WTC11 (cell line): ENCODE data around the gene OSBP2. TPM values are rescaled to one million over a fixed set of nuclear protein-coding genes. Genes with fewer than 3 reads are reported as not detected.

ENCODE experiments used
- ATAC-seq: fragments of 200-7000 bp; cut with Tn5 transposase; 2 replicates; pipeline ENCODE4 v1.10.0; 2021; ENCODE audit warnings: mild to moderate bottlenecking, moderate library complexity
- CTCF ChIA-PET: fragments of 300-600 bp; sonication (Branson Sonifier 250); formaldehyde crosslinking; loops from one replicate; lab custom pipeline; 2021; ENCODE audit warnings: antibody characterized with exemption; lab: Charles Lee
- POLR2A ChIA-PET: fragments of 350-600 bp; sonication (Branson Sonifier 250); formaldehyde crosslinking; loops from one replicate; lab custom pipeline; 2021; ENCODE audit warnings: antibody characterized with exemption; lab: Charles Lee
- DNase-seq: peaks from one replicate; pipeline ENCODE4 v3.0.0; 2021; ENCODE audit warnings: low spot score
- H3K27ac Mint-ChIP-seq: 2 replicates; pipeline ENCODE4 v1.8.0; 2021; ENCODE audit warnings: mixed read lengths
- H3K27me3 Mint-ChIP-seq: 2 replicates; pipeline ENCODE4 v1.8.0; 2021; ENCODE audit warnings: low read depth, mild to moderate bottlenecking, moderate library complexity, mixed read lengths
- H3K36me3 Mint-ChIP-seq: 2 replicates; pipeline ENCODE4 v1.8.0; 2021; ENCODE audit warnings: mixed read lengths
- H3K4me1 Mint-ChIP-seq: 2 replicates; pipeline ENCODE4 v1.8.0; 2022; ENCODE audit warnings: mixed read lengths
- H3K4me3 Mint-ChIP-seq: 2 replicates; pipeline ENCODE4 v1.8.0; 2021; ENCODE audit warnings: mild to moderate bottlenecking, moderate library complexity, mixed read lengths
- H3K9me3 Mint-ChIP-seq: 2 replicates; pipeline ENCODE4 v1.8.0; 2021; ENCODE audit warnings: mixed read lengths
- ATF1 ChIP-seq: sonication (generic); formaldehyde crosslinking; IDR thresholded peaks from 2 replicates; pipeline ENCODE4 v1.8.1; 2023; ENCODE audit warnings: mild to moderate bottlenecking, moderate library complexity, missing genetic modification reagents
- FOXK1 ChIP-seq: sonication (generic); formaldehyde crosslinking; IDR thresholded peaks from 2 replicates; pipeline ENCODE4 v1.8.0; 2022; ENCODE audit warnings: mild to moderate bottlenecking, moderate library complexity, missing genetic modification reagents
- KAT7 ChIP-seq: sonication (generic); formaldehyde crosslinking; IDR thresholded peaks from 2 replicates; pipeline ENCODE4 v1.8.1; 2023; ENCODE audit warnings: missing genetic modification reagents, mild to moderate bottlenecking, borderline replicate concordance
- NFE2L1 ChIP-seq: sonication (generic); formaldehyde crosslinking; IDR thresholded peaks from 2 replicates; pipeline ENCODE4 v1.8.1; 2023; ENCODE audit warnings: missing genetic modification reagents
- PRRX2 ChIP-seq: fragments of 250-450 bp; sonication (Bioruptor Pico); IDR thresholded peaks from 2 replicates; pipeline ENCODE4 v1.8.0; 2021; ENCODE audit warnings: mild to moderate bottlenecking
- TCF7 ChIP-seq: sonication (generic); formaldehyde crosslinking; IDR thresholded peaks from 2 replicates; pipeline ENCODE4 v1.8.0; 2022; ENCODE audit warnings: mild to moderate bottlenecking, low read depth, missing genetic modification reagents, moderate library complexity
- TP53 ChIP-seq: sonication (generic); formaldehyde crosslinking; IDR thresholded peaks from 2 replicates; pipeline ENCODE4 v1.8.1; 2023; ENCODE audit warnings: mild to moderate bottlenecking, missing genetic modification reagents
- ZBTB21 ChIP-seq: sonication (generic); formaldehyde crosslinking; IDR thresholded peaks from 2 replicates; pipeline ENCODE4 v1.8.1; 2023; ENCODE audit warnings: mild to moderate bottlenecking, missing genetic modification reagents, borderline replicate concordance
- ZNF317 ChIP-seq: sonication (generic); formaldehyde crosslinking; IDR thresholded peaks from 2 replicates; pipeline ENCODE4 v1.8.1; 2023; ENCODE audit warnings: low read depth, mild to moderate bottlenecking, moderate library complexity, missing genetic modification reagents, borderline replicate concordance
- ZNF396 ChIP-seq: fragments of 250-450 bp; sonication (Bioruptor Pico); IDR thresholded peaks from 2 replicates; pipeline ENCODE4 v1.8.0; 2021; ENCODE audit warnings: mild to moderate bottlenecking, moderate library complexity, borderline replicate concordance
- ZNF416 ChIP-seq: fragments of 250-450 bp; sonication (Bioruptor Pico); IDR thresholded peaks from 2 replicates; pipeline ENCODE4 v1.9.0; 2021; ENCODE audit warnings: mild to moderate bottlenecking, inconsistent platforms
- total RNA-seq: library from RNA; stranded (reverse); gene quantifications from 3 replicates; pipeline ENCODE4 v1.2.3, GENCODE V29; 2021
- TF ChIP-seq, protein P1 (sequence below): sonication (generic); formaldehyde crosslinking; IDR thresholded peaks from 2 replicates; pipeline ENCODE4 v1.8.1; 2023; ENCODE audit warnings: mild to moderate bottlenecking, missing genetic modification reagents, borderline replicate concordance
- TF ChIP-seq, protein P2 (sequence below): fragments of 250-450 bp; sonication (Bioruptor Pico); IDR thresholded peaks from 2 replicates; pipeline ENCODE4 v1.9.0; 2021; ENCODE audit warnings: mild to moderate bottlenecking, borderline replicate concordance
- TF ChIP-seq, protein P3 (sequence below): fragments of 250-450 bp; sonication (Bioruptor Pico); IDR thresholded peaks from 2 replicates; pipeline ENCODE4 v1.9.0; 2021; ENCODE audit warnings: moderate library complexity, mild to moderate bottlenecking, inconsistent platforms, borderline replicate concordance
- TF ChIP-seq, protein P4 (sequence below): sonication (generic); formaldehyde crosslinking; IDR thresholded peaks from 2 replicates; pipeline ENCODE4 v1.8.0; 2023; ENCODE audit warnings: missing genetic modification reagents, mild to moderate bottlenecking, borderline replicate concordance
- TF ChIP-seq, protein P5 (sequence below): sonication (generic); formaldehyde crosslinking; IDR thresholded peaks from 2 replicates; pipeline ENCODE4 v1.8.1; 2022; ENCODE audit warnings: mild to moderate bottlenecking, missing genetic modification reagents, moderate library complexity, borderline replicate concordance
- TF ChIP-seq, protein P6 (sequence below): fragments of 250-450 bp; sonication (Bioruptor Pico); conservative IDR thresholded peaks from 2 replicates; pipeline ENCODE4 v1.9.0; 2021; ENCODE audit warnings: mild to moderate bottlenecking

OSBP2 gene
- total RNA-seq, 1 experiment from 2014 or later: 4.1 TPM

DNA sequence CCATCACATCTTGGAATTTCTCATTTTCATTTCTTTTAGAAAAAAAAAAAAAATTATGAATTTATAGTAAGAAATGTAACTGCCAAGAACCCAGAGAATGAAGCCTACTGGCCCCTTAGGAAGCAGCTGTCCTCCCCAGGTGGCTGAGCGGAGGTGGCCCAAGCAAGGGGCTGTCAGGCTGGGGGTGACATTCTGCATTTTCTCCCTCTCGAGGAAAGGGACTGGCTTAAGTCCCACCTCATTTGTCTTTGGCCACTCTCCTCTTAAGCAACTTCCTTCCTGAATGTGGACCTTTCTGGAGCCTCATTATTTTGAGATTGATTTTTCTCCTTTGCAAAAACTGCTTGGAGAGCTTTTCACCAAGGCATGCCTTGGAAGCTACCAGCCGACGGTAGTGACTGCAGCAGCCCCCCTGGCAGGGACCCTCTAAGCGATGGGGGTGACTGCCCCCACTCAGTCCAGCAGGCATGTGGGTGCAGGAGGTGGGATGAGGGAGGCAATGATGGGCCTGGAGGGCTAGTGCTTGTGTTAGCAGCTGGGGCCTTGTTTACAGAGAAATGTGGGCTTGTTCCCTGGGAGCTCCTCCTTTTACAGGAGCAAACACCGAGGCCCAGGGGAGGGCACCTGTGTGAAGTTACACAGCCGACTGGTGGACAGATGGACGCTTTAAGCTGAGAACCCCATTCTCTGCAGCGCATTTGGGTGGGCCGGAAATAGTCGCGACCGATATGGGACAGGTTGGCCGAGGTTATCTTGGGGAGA lies 162.2 kb downstream of the OSBP2 start (continued):
- TF ChIP-seq, protein P1, sequence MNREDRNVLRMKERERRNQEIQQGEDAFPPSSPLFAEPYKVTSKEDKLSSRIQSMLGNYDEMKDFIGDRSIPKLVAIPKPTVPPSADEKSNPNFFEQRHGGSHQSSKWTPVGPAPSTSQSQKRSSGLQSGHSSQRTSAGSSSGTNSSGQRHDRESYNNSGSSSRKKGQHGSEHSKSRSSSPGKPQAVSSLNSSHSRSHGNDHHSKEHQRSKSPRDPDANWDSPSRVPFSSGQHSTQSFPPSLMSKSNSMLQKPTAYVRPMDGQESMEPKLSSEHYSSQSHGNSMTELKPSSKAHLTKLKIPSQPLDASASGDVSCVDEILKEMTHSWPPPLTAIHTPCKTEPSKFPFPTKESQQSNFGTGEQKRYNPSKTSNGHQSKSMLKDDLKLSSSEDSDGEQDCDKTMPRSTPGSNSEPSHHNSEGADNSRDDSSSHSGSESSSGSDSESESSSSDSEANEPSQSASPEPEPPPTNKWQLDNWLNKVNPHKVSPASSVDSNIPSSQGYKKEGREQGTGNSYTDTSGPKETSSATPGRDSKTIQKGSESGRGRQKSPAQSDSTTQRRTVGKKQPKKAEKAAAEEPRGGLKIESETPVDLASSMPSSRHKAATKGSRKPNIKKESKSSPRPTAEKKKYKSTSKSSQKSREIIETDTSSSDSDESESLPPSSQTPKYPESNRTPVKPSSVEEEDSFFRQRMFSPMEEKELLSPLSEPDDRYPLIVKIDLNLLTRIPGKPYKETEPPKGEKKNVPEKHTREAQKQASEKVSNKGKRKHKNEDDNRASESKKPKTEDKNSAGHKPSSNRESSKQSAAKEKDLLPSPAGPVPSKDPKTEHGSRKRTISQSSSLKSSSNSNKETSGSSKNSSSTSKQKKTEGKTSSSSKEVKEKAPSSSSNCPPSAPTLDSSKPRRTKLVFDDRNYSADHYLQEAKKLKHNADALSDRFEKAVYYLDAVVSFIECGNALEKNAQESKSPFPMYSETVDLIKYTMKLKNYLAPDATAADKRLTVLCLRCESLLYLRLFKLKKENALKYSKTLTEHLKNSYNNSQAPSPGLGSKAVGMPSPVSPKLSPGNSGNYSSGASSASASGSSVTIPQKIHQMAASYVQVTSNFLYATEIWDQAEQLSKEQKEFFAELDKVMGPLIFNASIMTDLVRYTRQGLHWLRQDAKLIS (CRISPR knock-in tag): no peak
- TF ChIP-seq, protein P2, sequence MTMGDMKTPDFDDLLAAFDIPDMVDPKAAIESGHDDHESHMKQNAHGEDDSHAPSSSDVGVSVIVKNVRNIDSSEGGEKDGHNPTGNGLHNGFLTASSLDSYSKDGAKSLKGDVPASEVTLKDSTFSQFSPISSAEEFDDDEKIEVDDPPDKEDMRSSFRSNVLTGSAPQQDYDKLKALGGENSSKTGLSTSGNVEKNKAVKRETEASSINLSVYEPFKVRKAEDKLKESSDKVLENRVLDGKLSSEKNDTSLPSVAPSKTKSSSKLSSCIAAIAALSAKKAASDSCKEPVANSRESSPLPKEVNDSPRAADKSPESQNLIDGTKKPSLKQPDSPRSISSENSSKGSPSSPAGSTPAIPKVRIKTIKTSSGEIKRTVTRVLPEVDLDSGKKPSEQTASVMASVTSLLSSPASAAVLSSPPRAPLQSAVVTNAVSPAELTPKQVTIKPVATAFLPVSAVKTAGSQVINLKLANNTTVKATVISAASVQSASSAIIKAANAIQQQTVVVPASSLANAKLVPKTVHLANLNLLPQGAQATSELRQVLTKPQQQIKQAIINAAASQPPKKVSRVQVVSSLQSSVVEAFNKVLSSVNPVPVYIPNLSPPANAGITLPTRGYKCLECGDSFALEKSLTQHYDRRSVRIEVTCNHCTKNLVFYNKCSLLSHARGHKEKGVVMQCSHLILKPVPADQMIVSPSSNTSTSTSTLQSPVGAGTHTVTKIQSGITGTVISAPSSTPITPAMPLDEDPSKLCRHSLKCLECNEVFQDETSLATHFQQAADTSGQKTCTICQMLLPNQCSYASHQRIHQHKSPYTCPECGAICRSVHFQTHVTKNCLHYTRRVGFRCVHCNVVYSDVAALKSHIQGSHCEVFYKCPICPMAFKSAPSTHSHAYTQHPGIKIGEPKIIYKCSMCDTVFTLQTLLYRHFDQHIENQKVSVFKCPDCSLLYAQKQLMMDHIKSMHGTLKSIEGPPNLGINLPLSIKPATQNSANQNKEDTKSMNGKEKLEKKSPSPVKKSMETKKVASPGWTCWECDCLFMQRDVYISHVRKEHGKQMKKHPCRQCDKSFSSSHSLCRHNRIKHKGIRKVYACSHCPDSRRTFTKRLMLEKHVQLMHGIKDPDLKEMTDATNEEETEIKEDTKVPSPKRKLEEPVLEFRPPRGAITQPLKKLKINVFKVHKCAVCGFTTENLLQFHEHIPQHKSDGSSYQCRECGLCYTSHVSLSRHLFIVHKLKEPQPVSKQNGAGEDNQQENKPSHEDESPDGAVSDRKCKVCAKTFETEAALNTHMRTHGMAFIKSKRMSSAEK (CRISPR knock-in tag): no peak
- no peak for TF ChIP-seq PRRX2 (CRISPR knock-in tag)

DNA sequence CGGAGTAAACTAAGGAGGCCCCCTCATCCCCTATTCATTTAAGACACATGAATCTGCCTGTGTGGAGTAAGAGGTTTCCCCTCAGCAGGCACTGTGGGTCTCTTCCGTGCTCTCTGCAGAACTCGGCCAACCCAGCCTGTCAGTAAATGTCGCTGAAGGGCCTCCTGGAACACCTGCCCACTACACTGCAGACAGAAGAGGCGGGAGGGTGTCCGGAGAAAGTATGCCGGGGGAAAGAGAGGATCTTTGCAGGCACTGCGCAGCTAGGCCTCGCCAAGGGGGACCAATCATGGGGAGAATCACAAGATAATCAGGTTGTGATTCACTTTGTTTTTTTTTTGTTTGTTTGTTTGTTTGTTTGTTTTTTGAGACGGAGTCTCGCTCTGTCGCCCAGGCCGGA lies 163.1 kb downstream of the OSBP2 start:
- DNase-seq (no peak), ATAC-seq (no peak)
- ChIA-PET CTCF (no interaction called here), POLR2A (no interaction called here)
- Mint-ChIP-seq H3K4me1 (no peaks in the 10 kb centered on the region), H3K4me3 (no peak overlapping the region), H3K27ac (no peak overlapping the region), H3K9me3 (peaks cover 5% of the 10 kb centered on the region), H3K27me3 (no peaks in the 10 kb centered on the region), H3K36me3 (no peaks in the 10 kb centered on the region)
- TF ChIP-seq ZNF317 (CRISPR knock-in tag) (no peak), ZNF416 (CRISPR knock-in tag) (no peak), ZBTB21 (CRISPR knock-in tag) (no peak), ZNF396 (CRISPR knock-in tag) (no peak), TP53 (no peak), FOXK1 (CRISPR knock-in tag) (no peak), KAT7 (CRISPR knock-in tag) (no peak), TCF7 (CRISPR knock-in tag) (no peak), ATF1 (CRISPR knock-in tag) (no peak), NFE2L1 (no peak)
- TF ChIP-seq, protein P3, sequence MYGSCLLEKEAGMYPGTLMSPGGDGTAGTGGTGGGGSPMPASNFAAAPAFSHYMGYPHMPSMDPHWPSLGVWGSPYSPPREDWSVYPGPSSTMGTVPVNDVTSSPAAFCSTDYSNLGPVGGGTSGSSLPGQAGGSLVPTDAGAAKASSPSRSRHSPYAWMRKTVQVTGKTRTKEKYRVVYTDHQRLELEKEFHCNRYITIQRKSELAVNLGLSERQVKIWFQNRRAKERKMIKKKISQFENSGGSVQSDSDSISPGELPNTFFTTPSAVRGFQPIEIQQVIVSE: no peak
- TF ChIP-seq, protein P4, sequence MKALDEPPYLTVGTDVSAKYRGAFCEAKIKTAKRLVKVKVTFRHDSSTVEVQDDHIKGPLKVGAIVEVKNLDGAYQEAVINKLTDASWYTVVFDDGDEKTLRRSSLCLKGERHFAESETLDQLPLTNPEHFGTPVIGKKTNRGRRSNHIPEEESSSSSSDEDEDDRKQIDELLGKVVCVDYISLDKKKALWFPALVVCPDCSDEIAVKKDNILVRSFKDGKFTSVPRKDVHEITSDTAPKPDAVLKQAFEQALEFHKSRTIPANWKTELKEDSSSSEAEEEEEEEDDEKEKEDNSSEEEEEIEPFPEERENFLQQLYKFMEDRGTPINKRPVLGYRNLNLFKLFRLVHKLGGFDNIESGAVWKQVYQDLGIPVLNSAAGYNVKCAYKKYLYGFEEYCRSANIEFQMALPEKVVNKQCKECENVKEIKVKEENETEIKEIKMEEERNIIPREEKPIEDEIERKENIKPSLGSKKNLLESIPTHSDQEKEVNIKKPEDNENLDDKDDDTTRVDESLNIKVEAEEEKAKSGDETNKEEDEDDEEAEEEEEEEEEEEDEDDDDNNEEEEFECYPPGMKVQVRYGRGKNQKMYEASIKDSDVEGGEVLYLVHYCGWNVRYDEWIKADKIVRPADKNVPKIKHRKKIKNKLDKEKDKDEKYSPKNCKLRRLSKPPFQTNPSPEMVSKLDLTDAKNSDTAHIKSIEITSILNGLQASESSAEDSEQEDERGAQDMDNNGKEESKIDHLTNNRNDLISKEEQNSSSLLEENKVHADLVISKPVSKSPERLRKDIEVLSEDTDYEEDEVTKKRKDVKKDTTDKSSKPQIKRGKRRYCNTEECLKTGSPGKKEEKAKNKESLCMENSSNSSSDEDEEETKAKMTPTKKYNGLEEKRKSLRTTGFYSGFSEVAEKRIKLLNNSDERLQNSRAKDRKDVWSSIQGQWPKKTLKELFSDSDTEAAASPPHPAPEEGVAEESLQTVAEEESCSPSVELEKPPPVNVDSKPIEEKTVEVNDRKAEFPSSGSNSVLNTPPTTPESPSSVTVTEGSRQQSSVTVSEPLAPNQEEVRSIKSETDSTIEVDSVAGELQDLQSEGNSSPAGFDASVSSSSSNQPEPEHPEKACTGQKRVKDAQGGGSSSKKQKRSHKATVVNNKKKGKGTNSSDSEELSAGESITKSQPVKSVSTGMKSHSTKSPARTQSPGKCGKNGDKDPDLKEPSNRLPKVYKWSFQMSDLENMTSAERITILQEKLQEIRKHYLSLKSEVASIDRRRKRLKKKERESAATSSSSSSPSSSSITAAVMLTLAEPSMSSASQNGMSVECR (CRISPR knock-in tag): no peak
- TF ChIP-seq, protein P5, sequence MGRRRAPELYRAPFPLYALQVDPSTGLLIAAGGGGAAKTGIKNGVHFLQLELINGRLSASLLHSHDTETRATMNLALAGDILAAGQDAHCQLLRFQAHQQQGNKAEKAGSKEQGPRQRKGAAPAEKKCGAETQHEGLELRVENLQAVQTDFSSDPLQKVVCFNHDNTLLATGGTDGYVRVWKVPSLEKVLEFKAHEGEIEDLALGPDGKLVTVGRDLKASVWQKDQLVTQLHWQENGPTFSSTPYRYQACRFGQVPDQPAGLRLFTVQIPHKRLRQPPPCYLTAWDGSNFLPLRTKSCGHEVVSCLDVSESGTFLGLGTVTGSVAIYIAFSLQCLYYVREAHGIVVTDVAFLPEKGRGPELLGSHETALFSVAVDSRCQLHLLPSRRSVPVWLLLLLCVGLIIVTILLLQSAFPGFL (CRISPR knock-in tag): no peak
- TF ChIP-seq, protein P6, sequence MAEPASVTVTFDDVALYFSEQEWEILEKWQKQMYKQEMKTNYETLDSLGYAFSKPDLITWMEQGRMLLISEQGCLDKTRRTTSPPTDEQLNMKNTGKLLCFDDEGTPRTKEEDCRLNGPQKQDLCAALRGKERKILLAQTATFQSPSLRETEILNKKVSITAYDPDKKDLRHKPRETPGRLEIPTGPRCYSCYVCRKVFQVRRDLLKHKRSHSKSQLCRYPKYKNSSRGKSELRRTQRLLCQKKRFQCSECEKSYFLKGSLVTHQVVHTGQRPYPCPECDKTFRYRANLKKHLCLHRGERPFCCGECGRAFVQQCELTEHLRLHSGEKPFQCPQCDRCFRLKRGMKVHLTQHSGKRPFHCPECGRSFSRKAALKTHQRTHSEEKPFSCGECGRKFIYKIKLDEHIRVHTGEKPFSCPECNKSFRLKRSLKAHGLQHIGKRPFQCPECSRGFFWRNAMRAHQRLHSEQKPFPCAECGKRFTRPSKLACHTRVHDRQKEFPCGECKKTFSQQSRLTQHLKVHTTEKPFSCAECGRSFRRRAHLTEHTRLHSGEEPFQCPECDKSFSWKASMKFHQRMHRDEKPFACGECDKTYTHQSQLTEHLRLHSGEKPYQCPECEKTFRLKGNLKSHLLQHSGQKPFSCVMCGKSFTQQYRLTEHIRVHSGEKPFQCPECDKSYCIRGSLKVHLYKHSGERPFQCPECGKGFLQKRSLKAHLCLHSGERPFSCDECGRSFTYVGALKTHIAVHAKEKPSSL (CRISPR knock-in tag): no peak
